Ascending aorta (tissue), 2 donors: ENCODE data around the gene MAB21L1. TPM values are rescaled to one million over a fixed set of nuclear protein-coding genes. Genes with fewer than 3 reads are reported as not detected.

Experiments used
- DNase-seq, 2 donors: peaks; one replicate each; pipeline ENCODE4 v3.0.0-alpha.2; 2019; ENCODE audit warnings: low spot score in 2 of 2
- H3K27ac ChIP-seq, 2 donors: fragments of 200-600 bp; sonication (generic); one replicate each; pipeline ENCODE4 v1.5.1; 2016 to 2017; ENCODE audit warnings: mild to moderate bottlenecking in 1 of 2
- H3K27me3 ChIP-seq: fragments of 200-600 bp; sonication (generic); one replicate; pipeline ENCODE4 v1.5.1; 2017
- H3K36me3 ChIP-seq, 2 donors: fragments of 200-600 bp; sonication (generic); one replicate each; pipeline ENCODE4 v1.5.1; 2016
- H3K4me1 ChIP-seq, 2 donors: fragments of 200-600 bp; sonication (generic); one replicate each; pipeline ENCODE4 v1.5.1; 2016 to 2017; ENCODE audit warnings: mild to moderate bottlenecking in 1 of 2
- H3K4me3 ChIP-seq, 2 donors: fragments of 200-600 bp; sonication (generic); one replicate each; pipeline ENCODE4 v1.5.1; 2016 to 2017; ENCODE audit warnings: mild to moderate bottlenecking in 1 of 2
- H3K9me3 ChIP-seq, 2 donors: fragments of 200-600 bp; sonication (generic); one replicate each; pipeline ENCODE4 v1.5.1; 2016
- intact Hi-C: fragments of 100-400 bp; cut with DNase I; formaldehyde crosslinking; loops from one replicate; pipeline ENCODE4 v1.15.1; 2023
- total RNA-seq: library from RNA; depleted of rRNA; stranded (reverse); fragments of >200 nt; gene quantifications from one replicate; pipeline ENCODE4 v1.1.0, GENCODE V29; 2016
- TF ChIP-seq, protein P1 (sequence below), 3 experiments: fragments of 200-600 bp in 2 of 3; fragments of 450-650 bp in 1 of 3; sonication (generic) in 2 of 3; IDR thresholded peaks; one replicate each; pipeline ENCODE4 v1.5.1; 2016 to 2019; ENCODE audit warnings: antibody characterized with exemption in 3 of 3, mild to moderate bottlenecking in 1 of 3, moderate library complexity in 1 of 3

The MAB21L1 gene
- total RNA-seq, 1 donor from 2014 or later, result not detected

DNA sequence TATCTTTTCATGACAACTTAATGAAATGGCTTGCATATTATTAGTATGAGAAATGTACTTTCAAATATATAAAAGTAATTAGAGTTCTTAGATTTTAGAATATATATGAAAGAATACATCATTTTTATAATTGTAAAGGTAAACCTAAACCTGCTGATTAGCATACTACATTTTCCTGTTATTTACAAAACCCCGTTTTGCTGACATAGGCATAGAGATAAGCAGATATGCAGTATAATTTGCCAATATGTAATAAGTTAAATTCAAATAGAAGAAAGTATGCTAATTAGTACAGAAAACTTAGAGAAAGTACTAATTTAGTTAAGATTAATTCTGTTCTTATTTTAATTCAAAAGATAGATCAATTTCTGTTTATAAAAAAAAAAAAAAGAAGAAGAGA is 21.5 kb downstream of the MAB21L1 start:
- H3K4me1 ChIP-seq, result no peaks in the 10 kb centered on the region
- intact Hi-C loops, result no loop called here
- TF ChIP-seq, protein P1, sequence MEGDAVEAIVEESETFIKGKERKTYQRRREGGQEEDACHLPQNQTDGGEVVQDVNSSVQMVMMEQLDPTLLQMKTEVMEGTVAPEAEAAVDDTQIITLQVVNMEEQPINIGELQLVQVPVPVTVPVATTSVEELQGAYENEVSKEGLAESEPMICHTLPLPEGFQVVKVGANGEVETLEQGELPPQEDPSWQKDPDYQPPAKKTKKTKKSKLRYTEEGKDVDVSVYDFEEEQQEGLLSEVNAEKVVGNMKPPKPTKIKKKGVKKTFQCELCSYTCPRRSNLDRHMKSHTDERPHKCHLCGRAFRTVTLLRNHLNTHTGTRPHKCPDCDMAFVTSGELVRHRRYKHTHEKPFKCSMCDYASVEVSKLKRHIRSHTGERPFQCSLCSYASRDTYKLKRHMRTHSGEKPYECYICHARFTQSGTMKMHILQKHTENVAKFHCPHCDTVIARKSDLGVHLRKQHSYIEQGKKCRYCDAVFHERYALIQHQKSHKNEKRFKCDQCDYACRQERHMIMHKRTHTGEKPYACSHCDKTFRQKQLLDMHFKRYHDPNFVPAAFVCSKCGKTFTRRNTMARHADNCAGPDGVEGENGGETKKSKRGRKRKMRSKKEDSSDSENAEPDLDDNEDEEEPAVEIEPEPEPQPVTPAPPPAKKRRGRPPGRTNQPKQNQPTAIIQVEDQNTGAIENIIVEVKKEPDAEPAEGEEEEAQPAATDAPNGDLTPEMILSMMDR (IDR thresholded peaks at IDR 0.05), result no peak
- H3K27ac ChIP-seq, result no peak overlapping the region
- no peaks in the 10 kb centered on the region for H3K36me3 ChIP-seq
- H3K9me3 ChIP-seq, result no peaks in the 10 kb centered on the region
- no peak for DNase-seq
- no peak overlapping the region for H3K4me3 ChIP-seq
- no peaks in the 10 kb centered on the region for H3K27me3 ChIP-seq

DNA sequence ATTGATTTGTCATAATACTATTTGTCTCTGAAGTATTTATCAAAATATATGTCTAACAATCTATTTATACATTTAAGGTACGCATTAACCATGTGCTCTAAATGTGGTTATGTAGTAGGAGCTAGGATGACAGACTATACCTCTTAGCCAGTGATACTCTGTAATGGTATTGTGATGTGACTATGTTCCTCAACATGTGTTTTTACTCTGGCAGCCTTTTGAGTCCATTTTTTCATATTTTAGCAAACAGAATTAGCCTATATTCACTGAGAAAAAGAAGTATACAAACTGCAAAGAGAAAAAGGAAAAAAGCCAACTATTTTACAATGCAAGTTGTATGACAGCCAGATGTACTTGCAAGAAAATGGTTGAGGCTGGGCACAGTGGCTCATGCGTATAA is 26.7 kb downstream of the MAB21L1 start:
- DNase-seq, result no peak
- H3K27ac ChIP-seq, result no peak overlapping the region
- H3K4me3 ChIP-seq, result no peak overlapping the region
- H3K27me3 ChIP-seq, result no peaks in the 10 kb centered on the region
- intact Hi-C loops, result no loop called here
- TF ChIP-seq, protein P1 (IDR thresholded peaks at IDR 0.05), result no peak
- no peaks in the 10 kb centered on the region for H3K9me3 ChIP-seq
- H3K4me1 ChIP-seq, result no peaks in the 10 kb centered on the region
- H3K36me3 ChIP-seq, result no peaks in the 10 kb centered on the region

DNA sequence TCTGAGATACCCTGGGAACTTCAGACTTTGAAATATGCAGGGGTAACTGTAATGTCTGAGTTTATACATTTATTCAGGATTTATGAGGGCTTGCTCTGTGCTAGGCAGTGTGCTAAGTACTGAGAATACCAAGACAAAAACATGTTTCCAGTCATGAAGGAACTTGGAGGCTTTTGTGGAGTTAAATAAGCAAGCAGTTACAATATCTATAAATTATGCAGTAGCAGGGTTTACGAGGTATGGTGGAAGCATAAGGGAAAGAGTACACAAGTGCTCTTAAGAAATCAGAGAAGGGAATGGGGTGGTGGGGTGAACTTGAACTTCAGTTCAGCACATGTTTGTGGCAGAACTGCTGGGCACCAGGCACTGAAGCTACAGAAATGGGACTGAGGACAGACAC is 28.0 kb downstream of the MAB21L1 start:
- Histone ChIP-seq H3K4me3 (no peak overlapping the region), H3K36me3 (no peaks in the 10 kb centered on the region), H3K27me3 (no peaks in the 10 kb centered on the region), H3K27ac (no peak overlapping the region), H3K9me3 (no peaks in the 10 kb centered on the region), H3K4me1 (no peaks in the 10 kb centered on the region)
- TF ChIP-seq, protein P1 (IDR thresholded peaks at IDR 0.05), result no peak
- intact Hi-C loops, result no loop called here
- DNase-seq, result no peak
